GM23338 (cell line): ENCODE data around the gene ABCC1.

ENCODE experiments used
- CTCF ChIP-seq, 2 experiments: fragments of 200-600 bp in 1 of 2; sonication (generic) in 1 of 2; conservative IDR thresholded peaks; 2 replicates each; pipeline versions ENCODE4 v1.5.1 to v1.6.1; 2016 to 2017; ENCODE audit warnings: antibody characterized with exemption in 2 of 2, low read depth in 2 of 2, mild to moderate bottlenecking in 2 of 2, moderate library complexity in 1 of 2
- EZH2 ChIP-seq: fragments of 200-600 bp; sonication (generic); IDR thresholded peaks from one replicate; pipeline ENCODE4 v1.8.0; 2017; ENCODE audit warnings: antibody characterized with exemption, mild to moderate bottlenecking, low read depth; ENCODE audit not compliant: unreplicated experiment
- EZH2phosphoT487 ChIP-seq: fragments of 200-600 bp; sonication (generic); IDR thresholded peaks from one replicate; pipeline ENCODE4 v1.8.1; 2018; ENCODE audit warnings: antibody characterized with exemption; ENCODE audit not compliant: unreplicated experiment
- JUNB ChIP-seq: IDR thresholded peaks from one replicate; pipeline ENCODE4 v1.6.1; 2016; ENCODE audit warnings: antibody characterized with exemption; ENCODE audit not compliant: unreplicated experiment
- POLR2AphosphoS5 ChIP-seq: IDR thresholded peaks from 2 replicates; pipeline ENCODE4 v1.6.1; 2016; ENCODE audit warnings: antibody characterized with exemption, low read depth
- REST ChIP-seq: IDR thresholded peaks from one replicate; pipeline ENCODE4 v1.6.1; 2018; ENCODE audit warnings: antibody characterized with exemption; ENCODE audit not compliant: unreplicated experiment
- STAT1 ChIP-seq: IDR thresholded peaks from one replicate; pipeline ENCODE4 v1.6.1; 2016; ENCODE audit warnings: antibody characterized with exemption; ENCODE audit not compliant: unreplicated experiment
- ZNF114 ChIP-seq: fragments of 250-450 bp; sonication (Bioruptor Pico); IDR thresholded peaks from 2 replicates; pipeline ENCODE4 v1.5.0; 2020; ENCODE audit warnings: mild to moderate bottlenecking, moderate library complexity

- TF ChIP-seq CTCF (conservative IDR thresholded peaks at IDR 0.05; ENCODE audit: low read depth in 2 of 2) (no peak), POLR2AphosphoS5 (no peak), EZH2 (no peak), ZNF114 (CRISPR knock-in tag) (no peak), EZH2phosphoT487 (no peak), REST (no peak), JUNB (no peak), STAT1 (no peak)
Observed at GRCh38 chr16:16139061-16139460, 189.6 kb downstream of the ABCC1 start.
